Measurements from ENCODE around the gene ACBD3.

Gene ACBD3

DNA sequence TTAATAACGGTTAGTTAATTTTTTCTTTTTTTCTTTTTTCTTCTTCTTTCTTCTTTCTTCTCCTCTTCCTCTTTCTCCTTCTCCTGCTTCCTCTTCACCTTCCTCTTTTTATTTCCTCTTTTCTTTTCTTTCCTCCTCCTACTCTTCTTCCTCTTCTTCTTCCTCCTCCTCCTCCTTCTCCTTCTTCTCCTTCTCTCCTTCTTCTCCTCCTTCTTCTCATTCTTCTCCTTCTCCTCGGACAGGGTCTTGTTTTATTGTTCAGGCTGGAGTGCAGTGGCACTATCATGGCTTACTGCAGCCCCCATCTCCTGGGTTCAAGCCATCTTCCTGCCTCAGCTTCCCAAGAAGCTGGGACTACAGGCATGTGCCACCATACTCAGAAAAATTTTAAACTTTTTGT lies 13.4 kb upstream of the ACBD3 start:
- DNase-seq, result no peak

DNA sequence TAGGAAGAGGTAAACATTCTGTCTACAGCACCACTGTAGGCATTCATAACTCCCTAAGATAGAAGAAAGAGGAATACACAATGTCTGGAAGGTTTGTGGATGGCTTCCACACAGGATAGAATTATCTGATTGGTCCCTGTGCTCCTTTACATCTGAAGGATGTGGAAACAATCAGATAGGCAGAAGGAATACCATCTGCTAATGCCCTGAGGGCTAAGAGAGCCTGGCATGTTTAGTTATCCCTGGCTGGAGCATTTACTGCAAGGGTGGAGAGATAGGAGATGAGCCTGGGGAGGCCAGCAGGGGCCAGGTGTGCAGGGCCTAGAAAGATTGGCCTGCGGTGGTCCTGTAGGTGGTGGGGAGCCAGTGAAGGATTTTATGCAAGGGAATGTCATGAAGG lies 8.6 kb upstream of the ACBD3 start:
- no peak for DNase-seq

DNA sequence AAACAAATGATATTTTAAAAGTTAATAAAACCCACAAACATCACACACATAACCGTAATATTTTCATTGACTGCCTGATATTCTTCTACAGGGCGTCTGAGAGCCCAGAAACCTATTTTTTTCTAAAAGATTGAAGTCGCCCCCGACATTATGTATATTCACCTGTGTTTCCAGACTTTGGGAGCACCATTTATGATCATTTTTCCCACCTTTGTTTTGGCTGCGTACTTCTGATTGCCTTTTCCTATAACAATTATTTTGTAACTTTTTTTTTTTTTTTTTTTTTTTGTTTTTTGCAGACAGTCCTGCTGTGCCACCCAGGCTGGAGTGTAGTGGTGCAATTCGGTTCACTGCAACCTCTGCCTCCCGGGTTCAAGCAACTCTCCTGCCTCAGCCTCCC lies 839 bp upstream of the ACBD3 start:
- no peak for DNase-seq

DNA sequence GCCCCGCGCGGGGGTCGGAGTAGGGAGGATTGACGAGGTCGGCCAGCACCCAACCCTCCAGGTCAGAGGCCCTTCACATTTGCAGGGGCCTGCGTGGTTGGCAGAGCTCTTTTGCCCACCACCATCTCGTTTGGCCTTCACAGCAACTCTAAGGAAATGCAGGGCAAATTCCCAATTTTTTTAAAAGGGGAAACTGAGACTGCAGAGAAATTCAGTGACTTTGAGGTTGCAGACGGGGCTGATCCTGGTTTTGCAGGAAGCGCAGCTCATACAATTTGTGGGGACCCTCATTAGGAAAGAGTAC lies 430 bp upstream of the ACBD3 start:
- no peak for DNase-seq

DNA sequence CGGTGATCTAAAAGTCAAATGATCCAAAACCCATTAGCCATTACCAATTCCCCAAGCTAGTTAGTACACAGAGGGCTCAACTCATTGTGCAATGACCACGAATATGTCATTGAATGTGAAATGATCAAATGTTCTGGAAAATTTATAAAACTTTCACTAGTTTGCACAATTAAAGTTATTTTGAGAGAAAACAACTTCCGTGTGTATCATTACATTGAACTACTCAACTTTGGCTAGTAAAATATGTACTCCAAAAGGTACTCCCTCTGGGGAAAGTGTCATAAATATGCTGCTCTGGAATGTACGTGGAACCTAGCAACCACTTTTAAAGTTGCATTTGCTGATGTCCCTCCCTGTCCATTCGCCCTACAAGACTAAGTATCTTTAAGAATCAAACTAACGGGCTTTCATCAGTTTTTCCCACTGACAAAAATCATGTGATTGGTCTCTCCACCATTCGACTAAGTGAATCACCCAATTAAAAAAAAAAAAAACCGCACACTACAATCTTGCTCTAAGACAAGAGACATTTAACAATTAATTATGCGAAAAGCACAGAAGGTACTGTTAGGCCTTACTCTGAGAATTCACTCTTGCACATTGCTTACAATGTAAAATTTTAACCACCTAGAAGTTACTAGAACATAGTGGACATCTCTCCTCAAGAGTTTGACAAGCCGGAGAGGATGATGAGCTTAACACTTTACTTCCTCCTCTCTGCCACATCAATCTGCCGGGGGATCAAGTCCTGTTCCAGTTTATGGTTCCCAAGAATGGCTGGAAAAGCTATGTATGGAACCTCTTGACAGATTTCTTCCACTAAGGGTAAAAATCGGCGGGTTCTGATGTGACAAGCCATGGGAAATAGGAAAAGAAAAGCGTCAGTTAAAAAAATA lies 1.2 kb downstream of the ACBD3 start:
- DNase-seq, result peak; percentile 24

DNA sequence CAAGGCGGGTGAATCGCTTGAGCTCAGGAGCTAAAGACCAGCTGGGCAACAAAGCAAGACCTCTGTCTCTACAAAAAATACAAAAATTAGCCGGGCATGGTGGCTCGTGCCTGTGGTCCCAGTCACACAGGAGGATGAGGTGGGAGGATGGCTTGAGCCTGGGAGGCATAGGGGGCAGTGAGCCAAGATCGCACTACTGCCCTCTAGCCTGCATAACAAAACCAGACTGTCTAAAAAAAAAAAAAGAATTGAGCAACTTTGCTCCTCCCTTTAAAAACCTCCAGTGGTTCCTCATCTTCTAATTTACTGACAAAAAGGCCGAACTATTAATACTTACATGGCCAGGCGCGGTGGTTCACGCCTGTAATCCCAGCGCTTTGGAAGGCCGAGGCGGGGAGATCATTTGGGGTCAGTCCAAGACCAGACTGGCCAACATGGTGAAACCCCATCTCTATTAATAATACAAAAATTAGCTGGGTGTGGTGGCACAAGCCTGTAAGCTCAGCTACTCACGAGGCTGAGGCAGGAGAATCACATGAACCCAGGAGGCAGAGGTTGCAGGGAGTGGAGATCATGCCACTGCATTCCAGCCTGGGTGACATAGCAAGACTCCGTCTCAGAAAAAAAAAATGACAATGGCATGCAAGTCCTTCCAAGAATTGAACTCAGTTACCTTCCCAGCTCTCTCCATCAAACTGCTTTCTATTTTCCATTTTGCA lies 4.4 kb downstream of the ACBD3 start:
- no peak for DNase-seq

DNA sequence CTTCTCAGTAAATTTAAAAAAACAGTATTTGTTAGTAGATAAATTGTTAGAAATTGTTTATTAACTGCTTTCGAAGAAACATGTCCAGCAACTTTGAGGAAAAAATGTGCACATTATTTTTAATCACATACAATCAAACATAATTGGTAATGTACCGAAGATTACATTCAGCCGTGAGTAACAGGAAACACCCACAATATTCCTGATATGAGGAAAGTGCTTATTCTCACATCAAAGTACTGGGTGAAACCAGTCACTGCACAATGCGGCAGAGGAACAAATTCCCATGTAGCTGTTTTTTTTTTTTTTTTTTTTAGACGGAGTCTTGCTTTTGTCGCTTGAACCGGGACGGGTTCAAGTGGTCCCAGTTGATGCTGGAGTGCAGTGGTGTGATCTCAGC lies 9.7 kb downstream of the ACBD3 start:
- no peak for DNase-seq

DNA sequence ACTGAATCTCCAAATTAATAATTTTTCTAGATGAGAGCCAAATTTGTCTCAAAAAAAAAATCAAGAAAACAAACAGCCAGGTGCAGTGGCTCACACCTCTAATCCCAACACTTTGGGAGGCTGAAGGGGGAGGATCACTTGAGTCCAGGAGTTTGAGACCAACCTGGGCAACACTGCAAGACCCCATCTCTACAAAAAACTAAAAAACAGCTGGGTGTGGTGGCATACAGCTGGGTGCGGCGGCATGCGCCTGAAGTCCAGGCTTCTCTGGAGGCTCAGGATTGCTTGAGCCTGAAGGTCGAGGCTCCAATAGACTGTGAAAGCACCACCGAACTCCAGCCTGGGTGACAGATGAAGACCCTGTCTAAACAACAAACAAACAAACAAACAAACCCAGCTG lies 14.0 kb downstream of the ACBD3 start:
- DNase-seq, result no peak

DNA sequence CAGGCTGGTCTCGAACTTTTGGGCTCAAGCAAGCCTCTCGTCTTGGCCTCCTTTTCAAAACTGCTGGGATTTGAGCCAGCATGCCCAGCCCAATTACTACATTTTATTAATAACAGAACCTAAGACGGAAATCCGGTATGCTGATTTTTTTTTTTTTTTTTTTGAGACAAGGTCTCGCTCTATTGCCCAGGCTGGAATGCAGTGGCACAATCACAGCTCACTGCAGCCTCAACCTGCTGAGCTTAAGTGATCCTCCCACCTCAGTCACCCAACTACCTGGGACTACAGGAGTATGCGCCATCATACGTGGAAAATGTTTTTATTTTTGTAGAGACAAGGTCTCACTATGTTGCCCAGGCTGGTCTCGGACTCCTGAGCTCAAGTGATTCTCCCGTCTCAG lies 20.2 kb downstream of the ACBD3 start:
- DNase-seq, result no peak

DNA sequence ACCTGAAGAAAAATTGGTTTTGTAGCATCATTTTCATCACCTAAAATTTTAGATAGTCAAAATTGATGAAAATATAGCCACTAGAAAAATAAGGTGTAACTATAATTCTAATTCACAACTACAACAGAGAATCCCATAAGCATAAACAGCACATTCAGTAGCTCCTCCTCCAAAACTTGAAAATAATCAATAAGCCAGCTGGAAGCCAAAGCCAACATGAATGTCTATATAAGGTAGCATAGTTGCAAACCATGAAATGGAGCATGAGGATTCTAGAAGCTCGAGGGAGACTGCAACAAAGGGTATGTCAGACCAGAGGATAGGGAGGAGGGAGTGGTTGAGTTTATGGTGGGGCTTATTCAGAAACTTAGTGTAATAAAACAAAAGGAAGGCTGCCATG lies 22.4 kb downstream of the ACBD3 start:
- DNase-seq, result no peak

DNA sequence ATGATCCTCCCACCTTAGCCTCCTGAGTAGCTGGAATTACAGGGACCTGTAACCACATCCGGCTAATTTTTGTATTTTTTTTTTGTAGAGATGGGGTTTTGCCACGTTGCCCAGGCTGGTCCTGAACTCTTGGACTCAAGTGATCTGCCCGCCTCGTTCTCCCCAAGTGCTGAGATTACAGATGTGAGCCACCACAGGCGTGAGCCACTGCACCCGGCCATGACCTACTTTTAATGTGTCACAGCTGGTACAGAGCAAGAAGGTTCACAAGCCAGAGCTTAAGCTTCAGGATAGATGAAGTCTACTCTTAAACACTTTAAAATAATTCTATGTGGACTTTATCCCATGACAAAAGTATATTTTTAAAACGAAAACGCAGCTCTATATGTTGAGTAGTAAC lies 23.6 kb downstream of the ACBD3 start:
- DNase-seq, result no peak

DNA sequence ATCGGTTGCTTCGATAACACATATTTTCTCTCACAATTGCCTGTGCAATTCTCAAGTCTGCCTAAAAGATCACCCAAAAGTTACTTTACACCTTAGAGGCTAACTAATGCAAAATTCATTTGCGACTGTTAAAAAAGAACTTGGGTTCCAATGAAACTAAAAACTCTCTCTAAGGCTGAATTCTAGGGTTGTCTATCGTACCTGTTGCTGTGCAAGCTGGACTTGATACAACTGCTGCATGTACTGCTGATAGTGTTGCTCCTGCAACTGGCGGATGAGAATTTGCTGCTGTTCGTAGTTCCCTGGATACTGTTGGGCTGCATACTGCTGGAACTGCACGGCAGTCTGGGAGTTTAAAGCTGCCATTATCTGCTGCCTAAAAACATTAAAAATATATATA lies 27.6 kb downstream of the ACBD3 start:
- no peak for DNase-seq

DNA sequence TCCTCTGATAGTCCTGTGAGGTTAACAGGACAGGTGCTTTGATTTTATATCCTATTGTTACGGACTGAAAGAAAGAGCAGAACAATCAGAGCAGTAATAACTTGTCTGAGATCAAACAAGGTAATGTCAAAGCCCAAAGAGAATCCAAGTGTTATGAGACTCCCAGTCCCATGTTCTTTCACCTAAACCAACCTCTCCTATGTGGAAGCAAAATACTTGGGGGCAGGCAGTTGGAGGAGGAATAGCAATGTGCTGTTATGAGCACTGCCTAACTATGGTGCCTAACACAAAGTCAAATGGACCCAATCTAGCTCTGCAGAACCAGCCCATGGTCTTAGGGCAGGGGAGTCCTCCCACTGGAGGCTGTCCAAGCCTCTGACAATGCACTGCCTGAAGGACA lies 28.1 kb downstream of the ACBD3 start:
- DNase-seq, result no peak

DNA sequence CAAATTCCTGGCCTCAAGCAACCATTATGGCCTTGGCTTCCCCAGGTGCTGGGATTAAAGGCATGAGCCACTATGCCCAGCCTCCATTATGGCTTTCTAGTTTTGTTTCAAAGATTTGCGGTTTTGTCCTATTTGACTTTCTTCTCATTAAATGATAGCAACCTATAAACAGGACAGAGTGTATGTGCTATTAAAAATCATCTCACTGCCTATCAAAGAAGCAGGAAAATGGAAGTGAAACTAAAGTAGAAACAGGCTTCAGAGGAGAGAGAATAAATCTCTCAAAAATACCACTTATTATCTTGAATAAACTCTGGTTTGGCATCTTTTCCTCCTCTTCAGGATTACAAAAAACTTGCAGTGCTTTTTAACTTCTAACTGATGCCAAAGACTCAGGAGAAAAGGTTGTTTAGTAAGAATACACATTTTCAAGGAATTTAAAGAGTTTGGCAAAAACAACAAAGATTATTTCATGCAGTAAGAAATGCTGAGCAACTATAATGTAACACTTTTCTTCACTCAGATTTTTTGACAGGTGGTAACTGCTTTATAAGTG lies 28.7 kb downstream of the ACBD3 start:
- DNase-seq, result no peak

DNA sequence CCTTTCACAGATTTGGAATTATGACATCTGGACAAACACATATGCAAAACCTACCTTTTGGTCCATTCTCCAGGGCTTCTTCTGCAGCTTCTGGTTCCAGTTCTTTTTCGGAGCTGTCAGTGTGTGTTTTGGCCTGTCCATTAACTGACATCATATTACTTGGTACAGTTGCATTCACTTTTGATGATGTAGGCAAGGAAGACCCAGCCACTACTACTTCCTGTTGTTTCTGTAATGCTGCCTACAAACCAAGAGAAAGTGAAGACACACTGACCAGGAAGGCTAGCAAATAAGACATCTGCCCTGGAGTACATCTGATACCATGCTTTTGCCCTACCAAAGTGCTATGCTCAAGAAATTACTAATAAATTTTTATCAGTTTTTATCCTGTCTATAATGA lies 31.9 kb downstream of the ACBD3 start:
- DNase-seq, result no peak

DNA sequence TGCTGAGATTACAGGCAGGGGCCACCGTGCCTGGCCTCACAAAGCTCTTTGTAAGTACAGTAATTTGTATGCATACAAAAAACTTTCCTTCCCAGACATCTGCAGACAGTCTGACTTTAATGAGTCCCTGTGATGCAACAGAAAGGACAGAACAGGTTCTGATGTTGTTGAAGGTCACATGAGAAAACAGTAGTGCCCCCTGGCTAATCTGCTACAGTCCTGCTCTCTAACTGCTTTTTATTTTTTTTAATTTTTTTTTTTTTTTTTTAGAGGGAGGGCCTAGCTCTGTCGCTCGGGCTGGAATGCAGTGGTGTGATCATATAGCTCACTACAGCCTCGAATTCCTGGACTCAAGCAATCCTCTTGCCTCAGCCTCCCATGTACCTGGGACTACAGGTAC lies 36.7 kb downstream of the ACBD3 start:
- no peak for DNase-seq

DNA sequence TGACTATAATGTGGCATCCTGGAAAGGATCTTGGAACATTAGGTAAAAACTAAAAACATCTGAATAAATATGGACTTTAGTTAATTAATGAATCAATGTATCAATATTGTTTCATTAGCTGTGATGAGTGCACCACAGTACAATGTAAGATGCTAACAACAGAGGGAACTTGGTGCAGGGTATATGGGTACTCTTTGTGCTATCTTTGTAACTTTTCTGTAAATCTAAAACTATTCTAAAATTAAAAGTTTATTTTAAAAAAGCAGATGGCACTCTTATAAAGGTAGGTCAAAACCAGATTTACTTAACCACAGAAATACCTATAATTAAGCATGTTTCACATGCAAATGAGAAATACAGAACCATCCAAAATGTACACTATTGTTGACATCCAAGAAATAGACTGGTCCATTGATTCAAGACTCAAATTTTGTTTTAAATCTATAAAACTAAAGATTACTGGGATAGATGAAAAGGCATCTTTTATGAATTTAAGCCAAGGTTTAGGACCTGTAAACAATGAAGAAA lies 38.4 kb downstream of the ACBD3 start:
- DNase-seq, result no peak

DNA sequence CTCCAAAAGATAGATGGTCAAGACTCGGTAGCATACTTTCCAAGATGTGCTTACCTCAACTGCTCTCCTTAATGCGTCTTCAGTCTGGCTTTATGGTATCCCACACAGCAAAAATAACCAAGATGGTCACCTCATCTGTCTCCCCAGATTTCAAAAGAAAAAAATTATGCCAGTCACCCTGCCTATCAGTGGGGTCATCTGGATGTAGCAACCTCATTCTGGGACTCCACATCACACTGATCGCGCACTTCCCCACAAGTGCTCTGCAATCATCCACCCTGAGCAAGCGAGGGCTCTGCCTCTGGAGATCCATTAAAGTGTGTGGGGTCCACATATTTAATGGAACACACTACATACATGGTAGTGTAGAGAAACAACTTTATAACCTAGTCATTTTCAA lies 42.5 kb downstream of the ACBD3 start:
- no peak for DNase-seq

DNA sequence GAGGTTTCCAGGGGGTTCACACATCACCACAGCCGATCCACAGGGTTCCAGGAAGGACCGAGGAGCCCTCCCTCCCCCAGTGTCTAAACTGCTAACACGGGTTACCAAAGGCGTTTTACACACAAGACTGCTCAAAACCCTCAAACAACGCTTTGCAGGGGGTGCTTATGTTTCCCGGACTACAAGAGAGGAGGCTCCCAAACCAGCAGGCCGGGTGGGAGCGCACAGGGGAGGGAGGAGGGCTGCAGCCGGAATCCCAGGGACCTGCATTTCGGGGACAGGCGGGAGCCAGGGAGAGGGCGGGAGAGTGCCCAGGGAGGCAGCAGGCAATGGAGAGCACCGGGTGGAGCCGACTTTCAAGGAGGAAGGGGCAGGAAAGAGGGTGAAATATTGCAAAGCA lies 50.8 kb downstream of the ACBD3 start:
- DNase-seq, result no peak

DNA sequence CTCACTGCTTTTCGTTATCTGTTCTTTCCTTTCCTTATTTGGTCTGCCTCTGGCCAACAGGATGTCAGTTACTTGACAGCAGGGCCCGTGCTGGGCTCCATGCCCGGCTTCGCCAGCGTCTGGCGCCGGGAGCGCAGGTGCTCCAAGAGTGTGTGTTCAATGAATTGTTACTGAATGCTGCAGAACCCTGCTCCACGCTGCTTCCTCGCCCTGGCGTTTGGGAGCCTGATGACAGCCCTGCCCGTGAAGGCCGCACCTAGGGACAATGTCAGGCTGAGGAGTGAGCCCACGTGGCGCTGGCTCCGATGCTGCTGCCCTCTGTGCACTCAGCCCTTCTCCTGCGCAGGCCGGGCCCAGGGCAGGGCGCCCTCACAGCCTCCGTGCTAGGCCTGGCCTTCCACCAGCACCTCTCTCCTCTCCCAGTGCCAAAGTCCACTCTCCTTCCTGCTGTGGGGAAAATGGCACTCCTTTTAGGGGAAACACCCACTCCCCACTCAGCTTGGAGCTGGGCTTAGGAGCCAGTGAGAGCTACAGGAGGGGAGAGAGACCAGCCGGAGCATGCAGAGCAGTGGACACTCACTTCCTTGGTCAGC lies 51.4 kb downstream of the ACBD3 start:
- DNase-seq, result no peak

DNA sequence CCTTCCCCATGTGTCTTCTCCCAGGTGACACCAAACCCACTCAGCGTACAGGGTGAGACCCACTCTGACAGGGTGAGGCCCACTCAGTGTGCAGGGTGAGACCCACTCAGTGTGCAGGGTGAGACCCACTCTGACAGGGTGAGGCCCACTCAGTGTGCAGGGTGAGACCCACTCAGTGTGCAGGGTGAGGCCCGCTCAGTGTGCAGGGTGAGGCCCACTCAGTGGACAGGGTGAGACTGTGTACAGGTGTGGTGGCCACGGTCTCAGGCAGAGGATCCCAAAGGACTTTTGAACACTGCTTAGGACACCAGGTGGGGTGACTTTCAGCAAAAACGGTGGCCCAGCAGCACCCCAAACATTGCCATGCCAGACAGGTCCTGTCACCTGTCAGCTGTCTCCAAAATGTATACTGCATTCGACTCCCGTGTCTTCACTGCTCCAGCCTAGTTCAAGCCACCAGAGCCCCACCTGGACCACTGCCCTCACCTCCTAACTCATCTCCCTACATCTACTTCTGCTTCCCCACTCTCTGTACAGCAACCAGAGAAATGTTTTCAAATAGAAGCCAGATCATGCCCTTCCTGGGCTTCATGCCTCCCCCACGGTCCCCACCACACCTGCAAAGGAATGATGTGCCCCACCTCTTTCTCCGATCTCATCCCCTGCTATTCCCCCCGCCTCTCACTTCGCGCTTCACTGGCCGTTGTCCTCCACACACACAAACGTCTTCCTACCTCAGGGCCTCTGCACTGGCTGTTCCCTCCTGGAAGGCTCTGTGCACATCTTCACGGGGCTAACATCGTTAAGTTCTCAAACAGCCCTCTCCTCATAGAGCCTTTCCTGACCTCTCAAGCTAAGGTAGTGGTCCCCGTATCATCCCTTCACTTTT lies 52.1 kb downstream of the ACBD3 start:
- no peak for DNase-seq

DNA sequence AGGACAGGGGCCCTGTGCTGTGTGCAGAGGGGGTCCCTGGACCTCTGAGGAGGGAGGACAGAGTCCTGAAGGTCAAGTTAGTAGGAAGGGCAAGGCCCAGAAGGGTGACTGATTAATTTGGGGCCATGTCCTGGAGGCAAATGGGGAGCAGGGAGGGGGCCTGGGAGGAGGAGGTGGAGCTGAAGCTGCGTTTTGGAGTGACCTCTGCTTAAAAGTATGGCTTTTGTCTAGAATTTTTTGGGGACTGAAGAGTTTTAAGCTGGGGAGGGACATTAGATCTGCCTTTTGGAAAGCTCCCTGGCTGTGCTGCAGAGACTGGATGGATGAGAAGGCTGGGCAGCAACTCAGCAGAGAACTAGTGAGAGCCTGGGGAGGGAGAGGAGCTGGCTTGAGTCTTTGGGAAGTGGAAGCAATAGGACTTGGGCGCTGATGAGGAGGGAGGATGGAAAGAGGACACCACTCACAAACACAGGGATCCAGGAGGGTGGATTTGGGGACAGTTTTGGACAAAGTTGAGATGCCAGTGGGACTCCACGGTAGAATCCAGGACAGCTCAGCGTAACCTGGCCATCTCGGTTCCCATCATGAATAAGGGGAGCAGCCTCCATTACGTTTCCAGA lies 52.9 kb downstream of the ACBD3 start:
- no peak for DNase-seq

All from eye (tissue), 1 donor.